Prostate gland (tissue), 2 donors: ENCODE data around the gene CLDN7. TPM values are rescaled to one million over a fixed set of nuclear protein-coding genes. Genes with fewer than 3 reads are reported as not detected.
A peak's percentile ranks its signal among the peaks of the same experiment; 100 is the strongest.

Experiments used
- DNase-seq: peaks from one replicate; pipeline ENCODE4 v3.0.0-alpha.2; 2019; ENCODE audit warnings: low spot score
- H3K27ac ChIP-seq, 2 donors: fragments of 200-600 bp; sonication (generic); 2 replicates each; pipeline ENCODE4 v1.5.1; 2017 to 2019
- H3K27me3 ChIP-seq: fragments of 200-600 bp; sonication (generic); replicated peaks from 2 replicates; pipeline ENCODE4 v1.5.1; 2019; ENCODE audit not compliant: insufficient read depth
- H3K36me3 ChIP-seq, 2 donors: fragments of 200-600 bp; sonication (generic); 1 replicate in 1 of 2; 2 replicates in 1 of 2; pipeline versions ENCODE4 v1.5.1 to v1.8.1; 2017 to 2019
- H3K4me1 ChIP-seq: fragments of 200-600 bp; sonication (generic); replicated peaks from 2 replicates; pipeline ENCODE4 v1.5.1; 2019
- H3K4me3 ChIP-seq, 2 donors: fragments of 200-600 bp; sonication (generic); 2 replicates each; pipeline ENCODE4 v1.5.1; 2017 to 2019
- H3K9me3 ChIP-seq: fragments of 200-600 bp; sonication (generic); 2 replicates; pipeline ENCODE4 v1.5.1; 2017
- POLR2A ChIP-seq: fragments of 450-650 bp; IDR thresholded peaks from one replicate; pipeline ENCODE4 v1.6.1; 2016; ENCODE audit warnings: antibody characterized with exemption, mild to moderate bottlenecking
- POLR2AphosphoS5 ChIP-seq: sonication (generic); formaldehyde crosslinking; IDR thresholded peaks from one replicate; pipeline ENCODE4 v1.6.1; 2017; ENCODE audit warnings: antibody characterized with exemption
- WGBS: methylation state at CpG from one replicate; pipeline ENCODE4 v1.1.5; 2018; 5-methylcytosine and 5-hydroxymethylcytosine counted together
- intact Hi-C: fragments of 100-400 bp; cut with DNase I; formaldehyde crosslinking; loops from one replicate; pipeline ENCODE4 v1.14.2; 2022
- total RNA-seq, 2 donors: library from RNA; depleted of rRNA; stranded (reverse); fragments of >200 nt; gene quantifications; one replicate each; pipeline ENCODE4 v1.1.0, GENCODE V29; 2016
- TF ChIP-seq, protein P1 (sequence below), 4 experiments: fragments of 200-600 bp in 2 of 4; fragments of 450-650 bp in 2 of 4; sonication (generic) in 2 of 4; IDR thresholded peaks; 1 replicate in 3 of 4; 2 replicates in 1 of 4; pipeline ENCODE4 v1.5.1; 2016 to 2019; ENCODE audit warnings: antibody characterized with exemption in 4 of 4, mild to moderate bottlenecking in 2 of 4, moderate library complexity in 2 of 4

Gene CLDN7, protein sequence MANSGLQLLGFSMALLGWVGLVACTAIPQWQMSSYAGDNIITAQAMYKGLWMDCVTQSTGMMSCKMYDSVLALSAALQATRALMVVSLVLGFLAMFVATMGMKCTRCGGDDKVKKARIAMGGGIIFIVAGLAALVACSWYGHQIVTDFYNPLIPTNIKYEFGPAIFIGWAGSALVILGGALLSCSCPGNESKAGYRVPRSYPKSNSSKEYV
- total RNA-seq: 10 to 100 TPM; 42.0 to 45.8 TPM

DNA sequence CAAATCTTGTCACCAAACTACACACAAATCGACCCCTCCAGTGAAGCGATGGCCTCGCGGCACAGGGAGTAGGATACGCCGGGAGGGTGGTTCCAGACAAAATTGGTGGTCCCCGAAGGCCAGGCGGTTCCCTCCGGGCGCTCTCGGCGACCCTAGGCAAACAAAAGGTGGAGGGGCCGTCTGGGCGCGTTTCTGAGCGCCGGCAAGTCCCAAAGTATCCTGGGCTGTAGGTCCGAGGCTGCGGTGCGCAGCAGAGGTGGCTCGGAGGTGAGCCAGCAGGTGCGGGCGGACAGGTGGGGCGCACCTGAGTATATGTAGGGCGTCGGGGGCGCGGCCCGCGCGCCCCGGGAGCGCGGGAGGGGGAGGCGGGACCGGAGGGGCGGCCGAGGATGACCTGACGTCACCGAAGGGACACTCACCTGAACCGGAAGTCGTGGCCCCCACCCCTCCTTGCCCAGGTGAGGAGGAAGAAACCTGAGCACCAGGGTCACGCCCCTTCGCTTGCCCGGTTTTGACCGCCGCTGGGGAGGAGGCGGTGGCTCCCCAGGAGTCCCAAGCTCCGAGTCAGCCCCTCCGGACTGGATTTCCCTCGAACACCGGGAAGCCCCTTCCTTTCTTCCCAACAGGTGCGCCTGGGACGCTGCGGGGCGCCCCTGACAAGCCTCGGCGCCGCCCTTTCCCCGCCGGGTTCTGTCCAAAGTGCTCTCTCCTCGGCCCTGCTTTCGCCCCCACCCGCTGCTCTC lies at the start of gene CLDN7:
Gene CLDN7 (minus strand): TSS at position 287 of the 743 bp plus-strand sequence. CDS start 435 bp downstream, outside the sequence.
- peak within 1 kb of the TSS; percentile 34 to 37 for H3K4me3 ChIP-seq
- WGBS: 5% methylated on average over 60 of the region's 64 CpGs
- intact Hi-C loops: no loop called here
- H3K27ac ChIP-seq: peak within 1 kb of the TSS; percentile 84 to 91
- peak; percentile 42 for TF ChIP-seq POLR2AphosphoS5
- TF ChIP-seq, protein P1, sequence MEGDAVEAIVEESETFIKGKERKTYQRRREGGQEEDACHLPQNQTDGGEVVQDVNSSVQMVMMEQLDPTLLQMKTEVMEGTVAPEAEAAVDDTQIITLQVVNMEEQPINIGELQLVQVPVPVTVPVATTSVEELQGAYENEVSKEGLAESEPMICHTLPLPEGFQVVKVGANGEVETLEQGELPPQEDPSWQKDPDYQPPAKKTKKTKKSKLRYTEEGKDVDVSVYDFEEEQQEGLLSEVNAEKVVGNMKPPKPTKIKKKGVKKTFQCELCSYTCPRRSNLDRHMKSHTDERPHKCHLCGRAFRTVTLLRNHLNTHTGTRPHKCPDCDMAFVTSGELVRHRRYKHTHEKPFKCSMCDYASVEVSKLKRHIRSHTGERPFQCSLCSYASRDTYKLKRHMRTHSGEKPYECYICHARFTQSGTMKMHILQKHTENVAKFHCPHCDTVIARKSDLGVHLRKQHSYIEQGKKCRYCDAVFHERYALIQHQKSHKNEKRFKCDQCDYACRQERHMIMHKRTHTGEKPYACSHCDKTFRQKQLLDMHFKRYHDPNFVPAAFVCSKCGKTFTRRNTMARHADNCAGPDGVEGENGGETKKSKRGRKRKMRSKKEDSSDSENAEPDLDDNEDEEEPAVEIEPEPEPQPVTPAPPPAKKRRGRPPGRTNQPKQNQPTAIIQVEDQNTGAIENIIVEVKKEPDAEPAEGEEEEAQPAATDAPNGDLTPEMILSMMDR (IDR thresholded peaks at IDR 0.05): no peak
- TF ChIP-seq POLR2A: peak; percentile 74
- H3K36me3 ChIP-seq: no peaks in the 10 kb centered on the region
- peaks cover 24% of the 10 kb centered on the region for H3K4me1 ChIP-seq
- no peaks in the 10 kb centered on the region for H3K27me3 ChIP-seq
- no peaks in the 10 kb centered on the region for H3K9me3 ChIP-seq
- DNase-seq: peak; percentile 71

DNA sequence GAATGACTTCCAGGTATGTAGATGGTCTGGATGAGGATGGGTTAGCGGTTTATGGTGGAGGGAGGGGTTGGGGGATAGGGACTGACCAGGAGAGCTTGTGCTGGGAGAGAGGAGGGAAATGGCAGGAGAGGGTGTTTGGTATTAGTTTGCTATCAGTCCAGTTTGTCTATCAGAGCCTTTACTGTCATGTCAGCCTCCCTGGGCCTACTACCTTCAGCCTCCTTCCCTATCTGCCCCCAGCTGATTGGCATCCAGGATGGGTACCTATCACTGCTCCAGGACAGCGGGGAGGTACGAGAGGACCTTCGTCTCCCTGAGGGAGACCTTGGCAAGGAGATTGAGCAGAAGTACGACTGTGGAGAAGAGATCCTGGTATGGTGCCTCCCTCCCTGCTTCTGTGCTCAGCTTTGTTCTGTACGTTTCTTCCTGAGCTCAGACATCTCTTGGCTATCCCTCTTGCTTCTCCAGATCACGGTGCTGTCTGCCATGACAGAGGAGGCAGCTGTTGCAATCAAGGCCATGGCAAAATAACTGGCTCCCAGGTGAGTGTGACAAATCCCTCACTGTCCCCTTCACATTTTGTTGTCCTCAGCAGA lies 48.9 kb upstream of the CLDN7 start:
- TF ChIP-seq POLR2AphosphoS5: no peak
- TF ChIP-seq, protein P1 (IDR thresholded peaks at IDR 0.05): no peak
- no peak for TF ChIP-seq POLR2A
- no peaks in the 10 kb centered on the region for H3K27me3 ChIP-seq
- DNase-seq: no peak
- WGBS: 80% methylated on average over 7 of the region's 7 CpGs
- H3K4me1 ChIP-seq: peaks cover 17% of the 10 kb centered on the region
- intact Hi-C loops: no loop called here
- H3K9me3 ChIP-seq: no peaks in the 10 kb centered on the region
- H3K27ac ChIP-seq: no peak overlapping the region
- peaks cover 8 to 12% of the 10 kb centered on the region in 2 donors for H3K36me3 ChIP-seq
- no peak overlapping the region for H3K4me3 ChIP-seq

DNA sequence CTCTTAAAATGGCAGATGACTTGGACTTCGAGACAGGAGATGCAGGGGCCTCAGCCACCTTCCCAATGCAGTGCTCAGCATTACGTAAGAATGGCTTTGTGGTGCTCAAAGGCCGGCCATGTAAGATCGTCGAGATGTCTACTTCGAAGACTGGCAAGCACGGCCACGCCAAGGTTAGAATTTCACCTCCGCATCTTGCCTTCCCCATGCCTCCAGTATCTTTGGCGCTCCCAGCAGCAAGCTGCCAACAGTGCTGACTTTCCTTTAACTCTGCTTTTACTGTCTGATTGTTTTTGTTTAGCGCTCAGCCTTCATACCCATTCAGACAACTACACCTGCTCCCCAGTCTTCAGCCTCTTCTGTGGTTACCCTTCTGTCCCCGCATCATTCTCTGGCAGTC lies 47.4 kb upstream of the CLDN7 start:
- intact Hi-C loops: no loop called here
- H3K36me3 ChIP-seq: peaks cover 8 to 12% of the 10 kb centered on the region in 2 donors
- no peaks in the 10 kb centered on the region for H3K27me3 ChIP-seq
- H3K9me3 ChIP-seq: no peaks in the 10 kb centered on the region
- H3K4me3 ChIP-seq: no peak overlapping the region
- no peak for TF ChIP-seq POLR2AphosphoS5
- TF ChIP-seq, protein P1 (IDR thresholded peaks at IDR 0.05): no peak
- no peak for TF ChIP-seq POLR2A
- no peak for DNase-seq
- 88% methylated on average over 12 of the region's 12 CpGs for WGBS
- peak overlapping the region in 1 of 2 donors; percentile 99 for H3K27ac ChIP-seq
- peaks cover 12% of the 10 kb centered on the region for H3K4me1 ChIP-seq

DNA sequence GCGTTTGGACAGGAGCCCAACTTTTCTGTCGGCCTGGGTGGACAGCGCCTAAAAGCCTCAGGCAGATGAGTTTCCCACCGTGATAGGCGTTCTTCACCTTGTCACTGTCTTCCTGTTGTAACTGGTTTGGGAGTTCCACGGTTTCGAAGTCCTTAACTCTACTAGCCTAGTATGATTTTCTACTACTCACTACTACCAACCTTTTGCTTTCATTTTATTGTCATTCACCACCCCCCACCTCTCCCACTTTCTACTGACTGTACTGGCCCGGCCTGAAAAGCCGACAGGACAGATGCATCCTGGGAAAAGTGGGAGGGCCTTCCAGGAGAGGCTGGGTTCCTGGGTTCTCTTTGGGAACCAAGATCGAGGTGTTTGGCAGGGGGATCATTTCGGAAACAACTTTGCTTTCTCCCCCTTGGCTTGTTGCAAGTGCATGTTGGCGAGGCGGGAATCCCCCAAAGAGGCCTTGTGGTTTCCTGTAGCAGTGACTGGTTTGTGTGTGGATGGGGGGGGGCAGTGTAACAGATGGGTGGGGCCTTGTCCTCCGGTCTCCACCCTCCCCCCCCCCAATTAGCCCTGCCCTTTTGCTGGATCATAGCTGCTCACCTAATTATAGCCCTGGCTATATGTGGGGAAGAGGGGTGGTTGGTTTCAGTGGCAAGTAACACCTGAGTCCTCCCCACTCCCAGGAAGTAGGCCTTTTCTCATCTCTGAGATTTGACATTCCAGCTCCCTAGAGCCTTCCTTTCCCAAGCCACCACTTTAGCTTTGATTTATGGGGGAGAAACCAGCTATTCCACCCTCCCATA lies 46.6 kb upstream of the CLDN7 start:
- DNase-seq: peak; percentile 88
- Histone ChIP-seq H3K4me3 (peak overlapping the region; percentile 99), H3K4me1 (peaks cover 11% of the 10 kb centered on the region), H3K27me3 (no peaks in the 10 kb centered on the region), H3K27ac (peak overlapping the region; percentile 97 to 99), H3K36me3 (peaks cover 8 to 12% of the 10 kb centered on the region in 2 donors), H3K9me3 (no peaks in the 10 kb centered on the region)
- WGBS: under 1% methylated on average over 14 of the region's 14 CpGs
- intact Hi-C loops: no loop called here
- TF ChIP-seq POLR2A (peak; percentile 70), POLR2AphosphoS5 (peak; percentile 98)
- TF ChIP-seq, protein P1 (IDR thresholded peaks at IDR 0.05): peak in 1 of 4 experiments; percentile 10
